RCC 7860 (cell line): ENCODE measurements around the gene CEPT1.
"Not testable (repeated sequence)": the region's sequence is repeated elsewhere in the genome, so short reads cannot be mapped to it uniquely, and the experiment has no call there.

Experiments used
- DNase-seq: peaks from one replicate; pipeline ENCODE4 v3.0.0-alpha.2; 2015; ENCODE audit warnings: low spot score
- FAIRE-seq: peaks from 2 replicates; lab custom pipeline; 2012; peaks lifted over from hg19 to GRCh38; lab: Jason Lieb, UNC

CEPT1 gene

DNA sequence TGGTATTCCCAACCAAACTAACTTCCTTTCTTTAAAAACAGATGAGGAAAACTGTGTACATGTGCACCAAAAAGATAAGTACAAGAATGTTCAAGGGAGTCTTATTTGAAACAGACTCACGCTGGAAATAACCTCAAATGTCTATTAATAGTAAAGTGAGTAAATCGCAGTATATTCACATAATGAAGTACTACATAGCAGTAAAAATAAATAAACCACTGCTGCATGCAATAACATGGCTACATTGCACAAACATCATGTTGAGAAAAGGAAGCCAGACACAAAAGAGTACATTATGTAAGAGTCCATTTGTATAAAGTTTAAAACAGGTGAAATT is 65.7 kb downstream of the CEPT1 start:
- no peak for DNase-seq
- FAIRE-seq = no peak

DNA sequence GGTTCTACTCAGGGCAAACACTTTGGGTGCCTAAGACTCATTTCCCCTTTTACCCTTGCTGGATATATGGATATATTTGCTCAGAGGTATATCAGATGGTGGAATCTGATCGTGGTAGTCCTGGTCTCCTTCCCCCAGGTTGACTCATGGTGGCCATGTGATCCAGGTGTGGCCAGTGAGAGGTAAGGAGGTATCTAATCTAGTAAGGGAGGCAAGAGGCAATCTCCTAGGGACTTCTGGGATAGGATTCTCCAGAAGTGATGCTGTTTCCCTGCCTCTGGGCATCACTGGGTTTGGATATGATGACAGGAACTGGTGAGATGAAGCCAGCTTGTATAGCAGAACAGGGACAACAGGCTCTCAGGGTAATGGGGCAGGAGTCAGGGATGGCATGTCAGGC is 68.9 kb downstream of the CEPT1 start:
- FAIRE-seq = no peak
- no peak for DNase-seq

DNA sequence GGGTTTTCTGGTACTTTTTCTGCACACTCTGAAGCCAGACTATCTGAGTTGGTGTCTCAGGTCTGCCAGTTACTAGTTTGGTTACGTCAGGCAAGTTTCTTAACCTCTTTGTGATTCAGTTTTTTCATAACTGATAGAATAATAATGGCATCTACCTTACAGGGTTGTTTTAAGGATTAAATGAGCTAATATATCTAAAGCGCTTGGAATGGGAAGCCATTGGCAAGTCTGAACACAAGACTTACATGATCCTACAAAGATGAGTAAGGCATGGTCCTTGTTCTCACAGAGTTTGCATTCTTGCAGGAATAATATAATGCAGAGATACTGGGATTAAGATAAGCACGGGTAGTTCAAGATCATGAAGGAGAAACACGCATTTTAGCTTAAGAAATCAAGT is 69.6 kb downstream of the CEPT1 start:
- no peak for FAIRE-seq
- DNase-seq = no peak

DNA sequence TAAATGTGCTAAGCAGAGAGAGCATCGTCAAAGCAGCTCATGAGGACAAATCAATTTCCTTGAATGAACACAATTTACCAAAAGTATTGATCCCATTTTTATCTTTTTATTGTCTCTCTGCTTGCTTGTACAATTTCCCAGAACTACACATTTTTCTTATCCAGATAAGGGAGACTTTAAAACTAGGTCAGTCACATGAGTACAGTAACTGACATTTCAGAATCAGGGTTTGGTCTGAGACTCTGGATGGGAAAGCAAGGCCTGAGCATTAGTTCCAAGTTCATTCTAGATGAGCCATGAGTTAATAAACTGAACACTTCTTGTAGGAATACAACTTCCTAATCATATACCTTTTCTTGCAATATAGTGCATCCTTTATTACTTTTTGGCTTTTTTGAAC is 71.9 kb downstream of the CEPT1 start:
- no peak for FAIRE-seq
- no peak for DNase-seq

DNA sequence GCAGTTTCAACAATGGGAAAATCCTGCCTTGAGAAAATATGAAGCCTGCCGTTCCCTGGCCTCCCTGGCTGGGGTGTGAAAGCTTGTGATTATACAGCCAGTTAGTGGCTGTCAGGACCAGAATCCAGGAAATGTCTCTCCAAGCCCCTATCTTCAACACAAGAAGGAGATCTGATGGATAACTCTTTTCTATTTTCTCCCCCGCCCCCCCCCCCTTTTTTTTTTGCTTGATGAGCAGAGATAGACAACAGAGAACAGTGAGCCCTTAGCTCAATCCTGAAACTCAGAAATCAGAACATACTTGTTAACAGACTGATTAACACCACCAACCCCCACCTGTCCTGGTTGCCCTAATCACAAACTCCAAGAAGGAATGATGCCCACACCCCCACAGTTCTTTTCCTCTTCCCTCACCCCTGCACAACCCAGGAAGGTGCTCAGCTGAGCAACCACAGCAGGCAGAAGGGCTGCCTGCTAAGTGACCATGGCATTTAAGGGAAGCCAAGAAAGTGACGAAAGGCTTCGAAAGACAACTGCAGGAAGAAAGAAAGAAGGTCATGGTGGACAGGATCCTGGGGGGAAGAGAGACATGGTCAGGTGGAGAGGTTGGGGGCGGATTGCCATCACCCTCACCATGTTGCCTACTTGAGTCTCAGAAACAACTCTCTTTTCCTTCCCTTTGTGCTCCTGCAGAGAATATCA is 72.8 kb downstream of the CEPT1 start:
- DNase-seq (no peak), FAIRE-seq (no peak)

DNA sequence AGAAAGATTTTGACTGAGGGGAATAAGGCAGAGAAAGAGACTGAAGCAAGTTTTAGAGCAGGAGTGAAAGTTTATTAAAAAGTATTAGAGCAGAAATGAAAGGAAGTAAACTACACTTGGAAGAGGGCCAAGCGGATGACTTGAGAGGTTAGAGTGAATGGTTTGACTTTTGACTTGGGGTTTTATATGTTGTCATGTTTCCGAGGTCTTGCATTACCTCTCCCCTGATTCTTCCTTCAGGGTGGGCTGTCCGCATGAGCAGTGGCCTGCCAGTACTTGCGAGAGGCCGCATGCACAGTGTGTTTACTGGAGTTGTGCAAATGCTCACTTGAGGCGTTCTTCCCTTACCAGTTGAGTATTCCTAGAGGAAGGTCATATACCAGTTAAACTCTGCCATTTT is 73.4 kb downstream of the CEPT1 start:
- FAIRE-seq = no peak
- no peak for DNase-seq

DNA sequence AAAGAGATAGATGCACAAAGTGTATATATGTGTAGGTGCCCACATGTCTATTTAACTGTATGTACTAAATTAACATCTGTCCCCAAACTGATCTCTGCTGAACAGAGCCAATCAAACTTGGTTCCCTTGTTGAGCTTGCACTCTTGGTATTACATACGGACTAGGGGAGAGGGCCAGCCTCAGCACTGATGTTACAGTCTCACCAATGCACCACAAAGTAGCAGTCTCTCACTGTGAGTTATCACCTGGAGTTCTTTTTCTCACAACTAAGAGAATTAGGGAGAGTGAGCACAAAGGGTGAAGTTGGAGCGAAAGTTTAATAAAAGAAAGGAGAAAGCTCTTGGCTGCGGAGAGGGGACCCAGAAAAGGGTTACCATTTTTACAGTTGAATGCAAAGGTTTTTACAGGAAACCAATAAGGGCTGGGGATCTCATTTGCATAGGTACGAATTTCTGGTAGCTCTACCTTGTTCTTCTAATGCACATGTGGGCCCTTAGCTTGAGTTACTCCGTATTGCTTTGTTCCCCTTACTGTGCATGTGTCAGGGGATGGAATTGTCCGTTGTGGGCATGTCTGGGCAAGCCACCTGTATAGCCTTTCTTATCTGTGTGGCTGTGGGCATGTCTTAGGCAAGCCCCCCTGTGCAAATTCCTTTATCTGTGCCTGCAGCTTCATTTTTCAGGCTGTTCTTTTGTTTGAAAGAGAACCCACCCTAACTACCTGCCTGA is 74.2 kb downstream of the CEPT1 start:
- no peak for DNase-seq
- no peak for FAIRE-seq

DNA sequence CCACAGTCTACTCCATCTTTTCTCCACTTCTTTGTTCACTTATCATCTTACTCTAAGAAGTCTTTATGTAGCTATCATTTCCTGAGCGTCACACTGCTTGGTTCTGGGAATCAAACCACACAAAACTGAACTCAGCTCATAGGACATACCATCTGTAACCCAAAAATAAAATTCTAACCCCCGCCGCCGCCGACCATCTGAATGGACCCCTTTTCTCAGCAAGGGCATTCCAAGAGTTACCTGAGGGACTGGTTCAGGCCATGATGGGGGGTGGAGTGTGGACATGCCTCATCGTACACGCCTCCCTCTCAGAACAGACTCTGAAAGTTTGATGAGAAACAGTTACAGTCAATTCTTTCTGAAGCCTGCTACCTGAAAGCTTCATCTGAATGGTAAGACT is 74.9 kb downstream of the CEPT1 start:
- FAIRE-seq (no peak), DNase-seq (no peak)

DNA sequence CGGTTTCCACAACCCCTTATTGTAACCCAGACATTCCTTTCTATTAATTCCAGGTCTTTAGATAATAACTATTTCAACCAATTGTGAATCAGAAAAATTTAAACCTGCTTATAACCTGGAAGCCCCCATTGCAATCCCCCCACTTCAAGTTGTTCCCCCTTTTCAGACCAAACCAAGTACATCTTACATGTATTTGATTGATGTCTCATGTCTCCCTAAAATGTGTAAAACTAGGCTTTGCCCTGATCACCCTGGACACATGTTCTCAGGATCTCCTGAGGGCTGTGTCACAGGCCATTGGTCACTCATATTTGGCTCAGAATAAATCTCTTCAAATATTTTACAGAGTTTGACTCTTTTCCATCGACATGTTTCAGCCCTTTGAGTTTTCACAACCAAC is 75.3 kb downstream of the CEPT1 start:
- not testable (repeated sequence) for DNase-seq, FAIRE-seq

DNA sequence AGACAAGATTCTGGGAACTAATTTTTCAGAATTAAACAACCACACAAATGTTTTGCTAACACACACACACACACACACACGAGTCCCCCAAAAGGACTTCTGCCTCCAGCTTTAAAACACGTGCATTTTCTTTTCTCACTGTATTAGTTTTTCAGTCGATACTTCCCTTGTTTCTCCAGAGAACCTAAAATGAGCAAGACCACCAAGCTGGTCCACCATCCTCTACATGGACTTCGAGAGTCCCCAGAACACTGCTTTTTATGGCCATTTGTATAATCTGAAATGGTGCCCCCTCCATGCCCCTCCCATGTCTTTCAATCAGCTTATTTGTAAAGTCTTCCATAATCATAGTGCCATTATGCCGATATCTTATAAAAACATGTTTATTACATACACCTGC is 76.7 kb downstream of the CEPT1 start:
- DNase-seq (no peak), FAIRE-seq (no peak)

DNA sequence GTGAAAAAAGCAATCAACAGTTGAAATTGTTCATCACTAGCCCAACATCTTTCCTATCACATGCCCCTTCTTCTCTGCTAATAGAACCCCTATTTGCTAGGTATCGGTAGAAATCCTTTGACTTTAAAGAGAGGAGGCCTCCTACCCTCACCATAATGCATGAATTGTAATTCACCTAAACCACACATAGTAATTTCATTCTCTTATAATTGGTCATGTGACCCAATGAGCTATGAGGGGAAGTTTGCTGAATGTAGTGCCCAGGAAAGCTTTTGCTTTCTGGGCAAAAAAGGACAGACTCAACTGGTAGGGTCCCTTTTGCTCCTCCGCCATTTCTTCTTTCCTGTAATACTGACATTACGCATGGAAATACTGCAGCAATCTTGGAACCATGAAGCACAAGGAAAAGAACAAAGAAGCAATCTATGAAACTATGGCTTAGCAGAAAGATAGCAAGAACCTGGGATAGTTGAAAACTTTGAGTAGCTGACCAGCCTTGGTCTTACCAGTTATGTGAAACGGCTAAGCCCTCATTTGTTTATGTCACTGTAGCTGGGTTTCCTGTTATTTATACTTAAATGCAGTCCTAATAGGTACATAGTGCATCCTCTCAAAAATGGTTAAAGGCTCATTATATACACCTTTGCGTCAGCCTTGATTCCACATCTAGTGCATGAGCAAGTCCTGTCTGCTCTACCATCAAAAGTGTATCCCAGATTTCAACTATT is 77.3 kb downstream of the CEPT1 start:
- DNase-seq (no peak), FAIRE-seq (no peak)

DNA sequence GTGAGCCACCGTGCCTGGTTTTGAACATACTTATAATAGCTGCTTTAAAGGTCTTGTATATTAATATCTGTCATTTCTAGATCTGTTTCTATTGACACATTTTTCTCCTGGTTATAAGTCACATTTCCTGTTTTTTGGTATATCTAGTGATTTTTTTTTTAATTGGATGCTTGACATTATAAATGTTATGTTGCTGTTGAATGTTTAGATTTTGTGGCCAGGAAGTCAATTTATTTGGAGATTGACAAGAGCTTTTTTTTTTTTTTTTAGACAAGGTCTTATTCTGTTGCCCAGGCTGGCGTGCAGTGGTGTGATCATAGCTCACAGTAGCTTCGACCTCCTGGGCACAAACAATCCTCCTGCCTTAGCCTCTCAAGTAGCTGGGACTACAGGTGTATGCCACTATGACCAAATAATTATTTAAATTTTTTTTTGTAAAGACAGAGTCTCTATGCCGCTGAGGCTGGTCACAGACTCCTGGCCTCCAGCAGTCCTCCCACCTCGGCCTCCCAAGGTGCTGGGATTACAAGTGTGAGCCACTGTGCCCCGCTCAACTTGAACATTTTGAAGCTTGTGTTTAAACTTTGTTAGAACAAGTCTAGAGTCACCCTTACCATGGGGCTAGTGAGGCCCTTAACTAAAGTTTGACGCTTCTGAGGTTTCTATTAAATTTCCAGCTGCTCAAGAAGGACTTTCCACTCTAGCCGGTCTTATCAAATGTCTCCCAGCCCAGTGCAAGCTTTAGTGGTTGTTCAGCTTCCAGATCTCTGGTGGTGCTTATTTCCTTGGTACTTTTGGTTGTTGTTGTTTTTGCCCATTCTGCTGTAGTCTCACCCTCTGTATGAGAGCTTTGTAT is 78.9 kb downstream of the CEPT1 start:
- DNase-seq (no peak), FAIRE-seq (no peak)

DNA sequence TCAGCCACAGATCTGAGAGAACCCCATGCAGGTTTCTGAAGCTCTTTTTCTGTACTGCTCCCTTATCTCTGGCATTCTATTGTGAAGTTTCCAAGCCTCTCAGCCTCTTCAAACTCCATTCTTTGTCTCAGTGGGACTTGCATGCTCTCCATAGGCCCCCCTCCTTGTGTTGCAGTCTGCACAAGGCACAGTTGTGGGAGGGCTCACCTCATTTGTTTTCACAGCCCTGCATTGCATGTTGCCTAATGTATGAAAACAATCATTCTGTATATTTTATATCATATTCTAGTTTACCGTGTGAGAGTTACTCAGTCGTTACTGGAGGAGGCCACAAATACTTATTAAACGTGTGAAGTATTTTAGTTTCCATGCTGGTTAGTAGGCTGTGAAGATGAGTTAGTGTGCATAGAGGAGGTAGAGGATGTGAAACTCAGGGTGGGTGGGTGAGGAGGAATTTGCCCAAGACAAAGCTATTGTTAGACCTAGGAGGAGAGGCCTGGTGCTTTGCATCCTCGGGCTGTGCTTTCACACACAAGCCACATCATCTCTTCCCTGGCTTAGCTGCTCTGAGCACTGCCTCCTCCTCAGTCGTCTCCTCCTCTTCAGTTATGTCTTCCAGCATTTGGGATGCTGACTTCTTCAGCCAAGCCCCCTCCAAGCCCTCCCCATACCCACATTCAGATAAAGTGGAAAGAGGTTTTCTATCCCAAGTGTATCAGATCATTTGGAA is 79.7 kb downstream of the CEPT1 start:
- no peak for FAIRE-seq
- no peak for DNase-seq

DNA sequence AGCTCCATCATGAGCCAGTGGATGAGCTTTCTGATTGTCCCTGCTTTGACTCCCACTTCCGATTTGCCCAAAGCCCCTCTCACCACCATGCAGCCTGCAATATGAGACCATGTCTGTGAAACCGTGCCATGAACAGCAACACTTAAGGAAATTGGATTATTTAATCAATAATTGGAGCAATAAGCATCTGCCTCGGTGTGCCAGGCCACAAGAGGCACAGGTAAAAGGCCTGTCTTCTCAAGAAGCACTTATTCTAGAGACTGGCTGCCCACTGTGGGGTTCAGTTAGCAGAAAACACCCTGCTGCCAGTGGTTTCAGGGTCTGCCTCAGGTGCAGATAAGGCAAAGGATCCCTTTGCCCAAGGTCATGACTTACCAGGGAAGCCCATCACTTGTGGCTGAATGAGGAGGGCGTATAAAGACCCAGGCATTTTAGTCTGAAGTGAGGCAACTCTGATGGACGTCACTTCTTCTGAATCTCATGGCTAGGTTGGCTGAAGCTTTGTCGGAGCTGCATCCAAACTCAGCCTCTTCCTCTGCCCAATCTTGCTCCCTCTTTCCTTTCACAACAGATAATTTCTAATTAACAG is 80.4 kb downstream of the CEPT1 start:
- FAIRE-seq = no peak
- no peak for DNase-seq

DNA sequence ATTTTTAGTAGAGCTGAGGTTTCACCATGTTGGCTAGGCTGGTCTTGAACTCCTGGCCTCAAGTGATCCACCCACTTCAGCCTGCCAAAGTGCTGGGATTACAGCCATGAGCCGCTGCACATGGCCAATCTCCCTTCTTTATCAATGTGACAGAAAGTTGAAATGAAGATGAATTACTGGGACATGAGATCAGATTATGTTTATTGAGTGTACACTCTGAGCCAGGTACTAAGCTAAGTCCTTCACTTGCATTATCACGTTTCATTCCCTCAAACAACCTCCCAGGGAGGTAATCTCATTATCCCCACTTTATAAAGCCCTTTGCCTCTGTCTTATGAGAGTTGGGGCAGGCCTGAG is 81.2 kb downstream of the CEPT1 start:
- FAIRE-seq (no peak), DNase-seq (no peak)

DNA sequence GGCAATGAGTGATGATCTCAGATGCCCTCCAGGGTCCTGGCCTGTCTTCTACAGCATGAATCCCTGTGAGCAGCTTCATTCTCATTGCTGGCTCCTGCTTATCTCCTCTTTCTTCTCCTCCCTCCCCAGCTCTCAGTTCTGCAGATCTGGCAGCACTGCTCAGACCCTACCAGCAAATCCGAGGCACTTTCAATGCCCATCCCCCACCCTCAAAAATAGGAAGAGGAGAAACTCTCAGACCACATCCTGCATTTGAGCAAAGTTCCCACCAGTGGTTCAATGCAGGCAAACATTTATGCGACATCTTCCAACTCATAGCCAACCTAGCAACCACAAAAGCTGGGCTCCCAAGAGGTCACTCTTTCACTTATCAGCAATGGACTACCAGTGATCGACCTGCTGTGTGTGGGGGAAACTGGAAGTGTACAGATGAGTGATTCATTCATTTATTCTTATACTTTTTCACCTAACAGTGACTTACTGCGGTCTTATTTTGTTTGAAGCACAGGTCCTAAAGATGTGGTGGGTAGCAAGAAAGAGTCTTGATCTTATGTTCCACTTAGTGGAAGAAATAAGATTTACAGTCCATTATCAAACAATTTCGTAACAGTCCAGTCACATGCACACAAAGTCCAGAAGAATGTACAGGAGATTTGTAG is 81.7 kb downstream of the CEPT1 start:
- no peak for FAIRE-seq
- no peak for DNase-seq

DNA sequence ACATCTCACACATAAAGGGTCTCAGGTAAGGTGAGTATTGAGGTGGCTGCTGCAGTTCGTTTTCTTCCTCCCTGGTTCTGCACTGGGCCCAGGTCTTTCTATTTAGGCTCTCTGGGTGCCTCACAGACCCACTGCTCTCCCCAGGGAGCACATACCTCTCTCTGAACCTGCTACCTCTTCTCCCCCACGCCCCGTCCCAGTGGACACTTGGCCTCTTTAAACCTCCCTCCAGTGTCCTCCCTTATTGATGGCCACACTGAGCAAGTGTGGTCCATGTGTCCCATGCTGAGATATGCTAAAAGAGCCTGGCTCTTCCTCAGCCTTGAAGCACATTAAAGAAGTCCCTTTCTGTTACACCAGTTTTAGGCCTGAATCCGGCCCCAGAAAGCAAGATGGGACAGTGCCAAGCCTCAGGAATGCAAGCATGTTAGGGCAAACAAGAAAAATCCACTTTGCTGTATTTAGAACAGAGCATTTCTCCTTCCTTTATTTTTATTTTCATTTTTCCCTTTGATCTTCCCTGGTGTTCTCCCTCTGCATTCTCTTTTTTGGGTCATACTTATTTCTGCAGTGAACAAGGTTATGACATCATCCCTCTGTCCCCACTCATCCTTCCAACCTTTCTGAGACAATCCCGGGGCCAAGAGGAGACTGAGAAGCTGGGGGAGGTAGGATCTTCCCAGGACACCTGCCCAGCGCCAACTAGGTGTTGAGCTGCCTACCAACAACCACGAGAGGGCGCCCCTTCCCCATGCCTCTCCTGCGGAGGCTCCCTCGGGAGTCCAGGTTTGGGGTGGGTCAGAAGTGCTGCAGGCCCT is 82.5 kb downstream of the CEPT1 start:
- DNase-seq (peak; percentile 56), FAIRE-seq (no peak)

DNA sequence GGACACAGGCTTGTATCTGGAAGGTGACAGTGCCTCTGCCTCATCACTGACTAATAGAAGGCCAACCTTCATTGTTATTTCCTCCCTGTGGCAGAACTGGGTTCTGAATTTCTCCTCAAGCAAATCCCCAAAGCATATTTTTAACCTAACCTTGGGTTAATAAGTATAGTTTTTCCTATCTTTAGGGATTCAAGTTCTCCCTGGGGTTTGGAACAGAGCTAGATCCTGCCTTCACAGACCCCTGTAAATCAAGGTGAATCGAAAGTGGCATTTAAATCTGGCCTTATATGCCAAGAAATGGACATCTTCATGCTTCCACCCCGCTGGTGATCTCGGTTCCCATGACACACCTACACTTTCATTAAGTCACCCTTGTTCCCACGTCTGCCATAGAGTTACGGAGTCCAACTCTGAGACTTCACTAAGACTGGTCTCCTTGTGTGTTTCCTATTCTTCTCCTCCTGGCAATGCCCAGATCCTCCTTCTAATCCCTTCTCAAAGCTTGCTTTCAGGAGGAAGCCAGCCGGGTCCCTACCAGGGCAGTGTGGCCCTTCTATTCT is 83.2 kb downstream of the CEPT1 start:
- FAIRE-seq (no peak), DNase-seq (no peak)

DNA sequence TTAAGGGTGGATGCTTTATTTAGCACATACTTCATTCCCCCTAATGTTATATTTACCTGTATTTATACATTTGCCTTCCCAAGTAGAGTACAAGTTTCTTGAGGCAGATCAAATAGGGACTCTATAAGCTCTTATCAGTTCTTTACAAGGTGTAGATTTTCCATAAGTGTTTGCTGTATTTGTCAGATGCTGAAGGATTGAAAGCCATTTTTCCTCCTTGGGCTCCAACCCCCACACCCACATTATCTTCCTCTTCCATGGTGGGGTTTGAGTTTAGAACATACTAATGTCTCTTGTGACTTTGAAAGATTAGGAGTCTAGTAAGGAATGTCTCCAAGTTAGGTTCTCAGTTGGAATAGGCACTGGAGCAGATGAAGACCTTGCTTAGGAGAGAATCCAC is 85.1 kb downstream of the CEPT1 start:
- DNase-seq (no peak), FAIRE-seq (no peak)
